Breast epithelium (tissue), 3 donors: Measurements from ENCODE around the gene PAX7.

Experiments used
- POLR2A ChIP-seq: fragments of 450-650 bp; IDR thresholded peaks from one replicate; pipeline ENCODE4 v1.6.1; 2016; ENCODE audit warnings: antibody characterized with exemption, mild to moderate bottlenecking, moderate library complexity
- POLR2AphosphoS5 ChIP-seq, 3 donors: sonication (generic); formaldehyde crosslinking; IDR thresholded peaks; one replicate each; pipeline ENCODE4 v1.6.1; 2017; ENCODE audit warnings: antibody characterized with exemption in 3 of 3
- TF ChIP-seq, protein P1 (sequence below), 3 donors: fragments of 450-650 bp; IDR thresholded peaks; one replicate each; pipeline ENCODE4 v1.5.1; 2016 to 2017; ENCODE audit warnings: antibody characterized with exemption in 3 of 3, mild to moderate bottlenecking in 3 of 3, moderate library complexity in 3 of 3

- TF ChIP-seq, protein P1, sequence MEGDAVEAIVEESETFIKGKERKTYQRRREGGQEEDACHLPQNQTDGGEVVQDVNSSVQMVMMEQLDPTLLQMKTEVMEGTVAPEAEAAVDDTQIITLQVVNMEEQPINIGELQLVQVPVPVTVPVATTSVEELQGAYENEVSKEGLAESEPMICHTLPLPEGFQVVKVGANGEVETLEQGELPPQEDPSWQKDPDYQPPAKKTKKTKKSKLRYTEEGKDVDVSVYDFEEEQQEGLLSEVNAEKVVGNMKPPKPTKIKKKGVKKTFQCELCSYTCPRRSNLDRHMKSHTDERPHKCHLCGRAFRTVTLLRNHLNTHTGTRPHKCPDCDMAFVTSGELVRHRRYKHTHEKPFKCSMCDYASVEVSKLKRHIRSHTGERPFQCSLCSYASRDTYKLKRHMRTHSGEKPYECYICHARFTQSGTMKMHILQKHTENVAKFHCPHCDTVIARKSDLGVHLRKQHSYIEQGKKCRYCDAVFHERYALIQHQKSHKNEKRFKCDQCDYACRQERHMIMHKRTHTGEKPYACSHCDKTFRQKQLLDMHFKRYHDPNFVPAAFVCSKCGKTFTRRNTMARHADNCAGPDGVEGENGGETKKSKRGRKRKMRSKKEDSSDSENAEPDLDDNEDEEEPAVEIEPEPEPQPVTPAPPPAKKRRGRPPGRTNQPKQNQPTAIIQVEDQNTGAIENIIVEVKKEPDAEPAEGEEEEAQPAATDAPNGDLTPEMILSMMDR (IDR thresholded peaks at IDR 0.05), result no peak
- TF ChIP-seq POLR2AphosphoS5 (IDR thresholded peaks at IDR 0.05) (no peak), POLR2A (no peak)
Measured at GRCh38 chr1:18794561-18794960, 163.9 kb downstream of the PAX7 start.
